ENCODE results near the gene FN3KRP. TPM values are rescaled to one million over a fixed set of nuclear protein-coding genes. Genes with fewer than 3 reads are reported as not detected.

The FN3KRP gene
- total and polyA plus RNA-seq, 2 of the 13 experiments (the other 11 are each of a cell fraction or from before 2014, with no cell fraction given), result 22.4 to 28.2 TPM

DNA sequence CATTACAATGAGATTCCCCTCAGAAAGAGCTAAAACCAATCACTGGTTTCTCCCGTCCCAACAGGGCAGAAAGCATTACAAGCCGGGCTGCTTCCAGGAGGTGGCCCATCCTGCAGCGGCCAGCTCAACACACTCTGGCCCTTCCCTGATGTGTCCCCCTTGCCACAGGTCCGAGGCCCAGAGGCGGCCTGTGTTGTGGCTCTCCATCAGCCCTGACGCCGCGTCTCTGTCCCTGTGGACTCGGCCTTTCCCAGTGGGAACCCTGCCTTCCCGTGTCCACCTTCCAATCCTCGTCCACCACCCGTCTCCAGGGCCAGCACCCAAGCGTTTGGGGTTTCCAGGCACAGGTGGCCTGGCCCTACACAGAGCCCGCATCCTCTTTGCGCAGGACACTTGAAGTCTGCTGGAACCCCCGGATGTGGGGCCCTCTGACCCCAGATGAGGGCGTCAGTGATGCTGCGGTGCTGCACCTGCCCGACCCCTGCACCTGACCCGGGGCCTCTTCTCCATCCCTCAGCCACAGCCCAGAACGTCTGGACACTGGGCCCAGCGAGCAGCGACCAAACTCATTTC, 39.1 kb upstream of the FN3KRP start:
- in situ Hi-C loops (cut with HindIII; ENCODE audit: extremely low pct_ligation_motif_present, low pct_unique_long_range_greater_than_20kb) (no loop called here), intact Hi-C loops (cut with micrococcal nuclease; ENCODE audit: unreplicated experiment) (no loop called here)
- BruUV-seq (replicated peaks), result no TSS peak
- H2AFZ ChIP-seq (ENCODE audit: low read length), result no peak overlapping the region
- H3K9me3 ChIP-seq (ENCODE audit: low read length), result peaks cover 8% of the 10 kb centered on the region
- no peaks in the 10 kb centered on the region for H3K27me3 ChIP-seq (ENCODE audit: control insufficient read depth in 1 of 2, insufficient read depth in 2 of 2, low read length in 2 of 2)
- TF ChIP-seq ZNF768 (CRISPR knock-in tag; IDR thresholded peaks at IDR 0.05) (peak; percentile 11; the same call in 1 of the 2 replicates), AGO1 (IDR thresholded peaks at IDR 0.05; ENCODE audit: low read depth, low read length, poor library complexity, severe bottlenecking) (peak; percentile 22), TERF1 (CRISPR knock-in tag; IDR thresholded peaks at IDR 0.05) (no peak), NFIC (IDR thresholded peaks at IDR 0.05; ENCODE audit: low read length) (no peak), ZNF460 (CRISPR knock-in tag; IDR thresholded peaks at IDR 0.05; ENCODE audit: borderline replicate concordance) (no peak), RBFOX2 (IDR thresholded peaks at IDR 0.05; ENCODE audit: low read depth, low read length) (no peak)
- ATAC-seq (no peak), FAIRE-seq (no peak), DNase-seq (ENCODE audit: low spot score) (no peak)
- H3K4me3 ChIP-seq (replicated peaks in 1 of 3; ENCODE audit: insufficient read depth in 1 of 3, low read depth in 2 of 3, low read length in 3 of 3), result no peak overlapping the region
- peaks cover 23% of the 10 kb centered on the region for H3K4me1 ChIP-seq (ENCODE audit: insufficient read depth, low read length)
- no peaks in the 10 kb centered on the region for H3K79me2 ChIP-seq (ENCODE audit: insufficient read depth, low read length)
- no peaks in the 10 kb centered on the region for H3K36me3 ChIP-seq (replicated peaks in 1 of 2; ENCODE audit: control insufficient read depth in 1 of 2, insufficient read depth in 2 of 2, low read length in 2 of 2)
- ChIA-PET CTCF (ENCODE audit: low intra/inter-chr PET ratio, low total read pairs) (no interaction called here), POLR2A (no interaction called here)
- no peak overlapping the region for H3K9ac ChIP-seq (ENCODE audit: insufficient read depth, low read depth, low read length)
- 72% methylated on average over 23 of the region's 23 CpGs for WGBS (ENCODE audit: low lambda C conversion rate)
- no peaks in the 10 kb centered on the region for H4K20me1 ChIP-seq (ENCODE audit: insufficient read depth, low read length)
- no peak overlapping the region for H3K4me2 ChIP-seq (ENCODE audit: low read depth, low read length)
- H3K27ac ChIP-seq (ENCODE audit: extremely low read length, insufficient read depth, low read length), result no peak overlapping the region

DNA sequence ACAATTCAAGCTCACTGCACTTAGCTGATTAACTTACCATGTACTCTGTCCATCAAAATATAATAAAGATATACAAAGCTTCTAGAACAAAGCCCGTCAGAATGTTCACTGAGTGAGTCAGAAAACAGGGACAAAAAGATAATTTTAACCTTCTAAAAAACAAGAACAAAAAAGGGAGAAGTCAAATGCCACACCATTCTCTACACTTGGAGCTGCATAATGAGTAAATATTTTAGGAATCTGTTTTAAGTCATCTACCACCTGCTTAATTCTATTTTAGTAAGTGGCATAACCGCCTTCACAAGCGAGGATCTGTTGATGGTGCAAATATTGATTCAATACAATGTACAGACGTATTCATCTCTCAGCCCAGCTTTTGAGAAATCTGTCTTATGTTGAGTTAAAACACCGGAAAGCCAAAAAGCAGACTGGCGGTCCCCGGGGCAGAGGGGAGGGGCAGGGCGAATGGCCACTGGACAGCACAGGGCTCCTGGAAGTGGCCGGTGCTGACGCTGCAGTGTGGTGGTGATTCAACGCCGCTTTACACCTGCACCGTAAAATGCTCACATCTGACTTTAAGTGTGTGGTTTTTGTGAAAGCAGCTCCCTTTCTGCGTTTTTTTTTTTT, 38.1 kb upstream of the FN3KRP start:
- Histone ChIP-seq H4K20me1 (ENCODE audit: insufficient read depth, low read length) (no peaks in the 10 kb centered on the region), H3K27me3 (ENCODE audit: control insufficient read depth in 1 of 2, insufficient read depth in 2 of 2, low read length in 2 of 2) (no peaks in the 10 kb centered on the region), H3K4me1 (ENCODE audit: insufficient read depth, low read length) (peaks cover 28% of the 10 kb centered on the region), H3K9me3 (ENCODE audit: low read length) (peaks cover 8% of the 10 kb centered on the region), H3K4me2 (ENCODE audit: low read depth, low read length) (no peak overlapping the region), H3K79me2 (ENCODE audit: insufficient read depth, low read length) (no peaks in the 10 kb centered on the region), H3K36me3 (replicated peaks in 1 of 2; ENCODE audit: control insufficient read depth in 1 of 2, insufficient read depth in 2 of 2, low read length in 2 of 2) (no peaks in the 10 kb centered on the region), H3K27ac (ENCODE audit: extremely low read length, insufficient read depth, low read length) (no peak overlapping the region), H3K9ac (ENCODE audit: insufficient read depth, low read depth, low read length) (no peak overlapping the region), H2AFZ (ENCODE audit: low read length) (no peak overlapping the region), H3K4me3 (replicated peaks in 1 of 3; ENCODE audit: insufficient read depth in 1 of 3, low read depth in 2 of 3, low read length in 3 of 3) (no peak overlapping the region)
- ATAC-seq (no peak), DNase-seq (ENCODE audit: low spot score) (no peak), FAIRE-seq (no peak)
- ChIA-PET CTCF (ENCODE audit: low intra/inter-chr PET ratio, low total read pairs) (interaction anchor here (1.1 to 2.1 kb wide), 2 partner anchors 10 to 97 kb away, joined by 3 to 15 read pairs; no protein-coding TSS in a partner anchor), POLR2A (no interaction called here)
- BruUV-seq (replicated peaks), result no TSS peak
- intact Hi-C loops (cut with micrococcal nuclease; ENCODE audit: unreplicated experiment), result loop anchor here (2.0 kb wide), 2 partner anchors 32 to 96 kb away; no protein-coding TSS in a partner anchor
- 72% methylated on average over 14 of the region's 14 CpGs for WGBS (ENCODE audit: low lambda C conversion rate)
- in situ Hi-C loops (cut with HindIII; ENCODE audit: extremely low pct_ligation_motif_present, low pct_unique_long_range_greater_than_20kb), result no loop called here
- TF ChIP-seq SNAPC5 (CRISPR knock-in tag; IDR thresholded peaks at IDR 0.05; ENCODE audit: borderline replicate concordance) (no peak), FOXO1 (CRISPR knock-in tag; IDR thresholded peaks at IDR 0.05) (no peak), ATRX (CRISPR knock-in tag; IDR thresholded peaks at IDR 0.05; ENCODE audit: borderline replicate concordance) (no peak), ZNF883 (CRISPR knock-in tag; IDR thresholded peaks at IDR 0.05; ENCODE audit: not compliant biosample characterization) (no peak), ZC3H13 (CRISPR knock-in tag; IDR thresholded peaks at IDR 0.05) (no peak), HMG20A (CRISPR knock-in tag; IDR thresholded peaks at IDR 0.05; ENCODE audit: borderline replicate concordance) (no peak), NCOR1 (IDR thresholded peaks at IDR 0.05; ENCODE audit: borderline replicate concordance, low read length) (no peak)
- TF ChIP-seq, protein P1, sequence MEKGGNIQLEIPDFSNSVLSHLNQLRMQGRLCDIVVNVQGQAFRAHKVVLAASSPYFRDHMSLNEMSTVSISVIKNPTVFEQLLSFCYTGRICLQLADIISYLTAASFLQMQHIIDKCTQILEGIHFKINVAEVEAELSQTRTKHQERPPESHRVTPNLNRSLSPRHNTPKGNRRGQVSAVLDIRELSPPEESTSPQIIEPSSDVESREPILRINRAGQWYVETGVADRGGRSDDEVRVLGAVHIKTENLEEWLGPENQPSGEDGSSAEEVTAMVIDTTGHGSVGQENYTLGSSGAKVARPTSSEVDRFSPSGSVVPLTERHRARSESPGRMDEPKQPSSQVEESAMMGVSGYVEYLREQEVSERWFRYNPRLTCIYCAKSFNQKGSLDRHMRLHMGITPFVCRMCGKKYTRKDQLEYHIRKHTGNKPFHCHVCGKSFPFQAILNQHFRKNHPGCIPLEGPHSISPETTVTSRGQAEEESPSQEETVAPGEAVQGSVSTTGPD (CRISPR knock-in tag; IDR thresholded peaks at IDR 0.05), result no peak
